Activated CD8-positive, alpha-beta memory T cell treated with anti-CD3 and anti-CD28 coated beads, Interleukin-2, amount 50 U/mL, for 1 hour (primary cell): Measurements from ENCODE around the gene CER1.

ENCODE experiments used
- DNase-seq: peaks from one replicate; pipeline ENCODE4 v3.0.0-alpha.2; 2020; ENCODE audit errors: extremely low read depth

CER1 gene, protein sequence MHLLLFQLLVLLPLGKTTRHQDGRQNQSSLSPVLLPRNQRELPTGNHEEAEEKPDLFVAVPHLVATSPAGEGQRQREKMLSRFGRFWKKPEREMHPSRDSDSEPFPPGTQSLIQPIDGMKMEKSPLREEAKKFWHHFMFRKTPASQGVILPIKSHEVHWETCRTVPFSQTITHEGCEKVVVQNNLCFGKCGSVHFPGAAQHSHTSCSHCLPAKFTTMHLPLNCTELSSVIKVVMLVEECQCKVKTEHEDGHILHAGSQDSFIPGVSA

GRCh38 chr9:14722391-14723035, at the start of gene CER1:
Gene CER1, minus strand, starts transcription at chr9:14722733. Its CDS starts 61 bp downstream, at chr9:14722672.
- no peak for DNase-seq

- DNase-seq: no peak
Observed at GRCh38 chr9:14770592-14770991, 48.1 kb upstream of the CER1 start.

DNA sequence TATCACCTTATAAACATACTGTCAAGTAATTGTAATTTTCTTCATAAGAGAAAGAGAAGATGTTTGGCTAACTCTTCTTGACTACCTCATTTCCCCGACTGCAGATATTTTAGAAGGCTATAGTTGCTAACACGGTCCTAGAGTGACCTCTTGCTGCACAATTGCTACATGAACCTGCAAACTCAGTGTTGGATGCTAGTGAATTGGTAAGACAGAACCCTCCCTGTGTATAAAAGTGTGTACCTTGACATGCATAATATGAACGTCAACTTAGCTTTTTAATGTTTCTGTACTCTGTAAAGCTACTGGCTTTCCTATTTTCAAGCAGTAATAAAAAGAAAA, 46.7 kb upstream of the CER1 start:
- no peak for DNase-seq

GRCh38 chr9:14768405-14769229, 46.1 kb upstream of the CER1 start:
- DNase-seq: no peak

DNA sequence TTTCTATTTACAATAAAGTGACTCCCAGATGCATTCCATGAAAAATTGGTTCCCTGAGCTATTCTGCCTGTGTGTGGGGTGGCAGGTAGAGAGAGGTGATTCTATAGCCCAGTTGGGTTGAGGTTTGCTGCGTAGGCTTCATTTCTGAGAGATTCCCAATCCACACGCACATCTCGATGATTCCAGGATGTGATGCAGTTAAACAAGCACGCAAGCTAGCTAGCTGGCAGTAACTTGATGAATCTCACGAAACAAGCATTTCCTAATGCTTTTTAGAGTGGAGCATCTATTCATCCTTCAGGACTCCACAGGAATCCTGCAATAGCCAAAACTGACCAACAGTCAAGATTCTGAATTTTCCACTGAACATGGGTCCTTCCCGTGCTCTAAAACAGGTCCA, 43.8 kb upstream of the CER1 start:
- no peak for DNase-seq

- DNase-seq: no peak
Observed at GRCh38 chr9:14761584-14761983, 39.1 kb upstream of the CER1 start.

GRCh38 chr9:14760060-14760459, 37.5 kb upstream of the CER1 start:
- DNase-seq: no peak

- DNase-seq: no peak
Observed at GRCh38 chr9:14756291-14756690, 33.8 kb upstream of the CER1 start.

DNA sequence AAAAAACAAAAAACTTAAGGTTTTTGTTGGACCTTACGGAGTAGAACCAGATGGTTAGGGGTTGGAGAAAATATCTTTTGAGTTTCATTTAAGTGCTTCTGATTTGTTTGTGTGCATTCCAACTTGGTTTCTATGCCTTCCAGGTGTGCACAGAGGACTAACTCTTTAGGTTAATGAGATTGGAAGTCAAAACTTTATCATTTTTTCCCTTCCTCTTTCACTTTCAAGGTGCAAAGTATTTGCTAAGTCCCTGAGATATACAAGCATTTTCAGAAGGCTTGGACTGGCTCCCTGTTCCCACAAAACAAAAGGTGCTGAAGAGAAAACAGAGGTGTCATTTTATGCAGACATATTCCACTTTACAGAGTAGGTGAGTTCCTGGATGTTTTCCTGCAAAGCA, 30.3 kb upstream of the CER1 start:
- no peak for DNase-seq

DNA sequence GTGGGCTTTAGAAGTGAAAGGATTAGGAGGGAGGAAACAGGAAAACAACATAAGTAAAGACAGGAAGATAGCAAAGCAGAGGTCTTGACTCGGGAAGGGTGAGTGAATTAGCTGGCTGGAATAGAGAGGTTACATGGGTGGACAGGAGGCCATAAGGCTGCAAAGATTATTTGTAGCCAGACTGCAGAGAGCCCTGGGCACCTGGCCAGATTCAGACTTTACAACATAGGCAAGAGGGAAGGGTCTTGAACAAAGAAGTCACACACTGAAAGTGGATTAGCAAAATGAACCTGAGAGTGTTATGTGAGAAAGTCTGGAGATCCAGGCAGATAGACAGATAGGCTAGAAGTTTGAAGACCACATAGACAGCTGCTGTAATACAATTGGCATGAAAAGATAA, 29.7 kb upstream of the CER1 start:
- no peak for DNase-seq

- no peak for DNase-seq
Observed at GRCh38 chr9:14750821-14751220, 28.3 kb upstream of the CER1 start.

DNA sequence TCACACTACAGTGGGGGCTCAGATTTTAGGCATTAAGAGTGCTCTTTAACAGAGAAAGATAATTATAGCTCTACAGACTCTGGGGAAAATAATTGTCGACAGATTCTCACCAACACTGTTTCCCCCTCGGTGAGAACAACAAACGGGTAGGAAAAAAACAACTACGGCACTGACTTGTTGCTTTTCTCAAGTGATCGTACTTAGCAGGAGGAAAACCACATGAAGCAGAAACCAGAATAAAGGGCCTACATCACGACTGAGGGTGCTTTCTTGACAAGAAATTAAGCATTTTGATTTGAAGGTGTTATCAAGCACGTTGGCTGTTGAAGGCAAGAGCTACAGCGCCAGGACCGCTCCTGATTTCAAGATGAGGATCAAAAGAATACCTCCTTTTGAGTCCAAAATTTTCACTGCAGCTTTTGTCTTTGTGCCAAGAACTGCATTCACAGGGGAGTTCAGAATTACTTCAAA, 27.2 kb upstream of the CER1 start:
- no peak for DNase-seq

GRCh38 chr9:14748373-14748772, 25.8 kb upstream of the CER1 start:
- no peak for DNase-seq

GRCh38 chr9:14747111-14747510, 24.6 kb upstream of the CER1 start:
- DNase-seq: no peak

- DNase-seq: no peak
Observed at GRCh38 chr9:14746626-14747025, 24.1 kb upstream of the CER1 start.

GRCh38 chr9:14744768-14745167, 22.2 kb upstream of the CER1 start:
- DNase-seq: no peak

GRCh38 chr9:14741369-14741768, 18.8 kb upstream of the CER1 start:
- DNase-seq: no peak

- DNase-seq: no peak
Observed at GRCh38 chr9:14733133-14733532, 10.6 kb upstream of the CER1 start.

DNA sequence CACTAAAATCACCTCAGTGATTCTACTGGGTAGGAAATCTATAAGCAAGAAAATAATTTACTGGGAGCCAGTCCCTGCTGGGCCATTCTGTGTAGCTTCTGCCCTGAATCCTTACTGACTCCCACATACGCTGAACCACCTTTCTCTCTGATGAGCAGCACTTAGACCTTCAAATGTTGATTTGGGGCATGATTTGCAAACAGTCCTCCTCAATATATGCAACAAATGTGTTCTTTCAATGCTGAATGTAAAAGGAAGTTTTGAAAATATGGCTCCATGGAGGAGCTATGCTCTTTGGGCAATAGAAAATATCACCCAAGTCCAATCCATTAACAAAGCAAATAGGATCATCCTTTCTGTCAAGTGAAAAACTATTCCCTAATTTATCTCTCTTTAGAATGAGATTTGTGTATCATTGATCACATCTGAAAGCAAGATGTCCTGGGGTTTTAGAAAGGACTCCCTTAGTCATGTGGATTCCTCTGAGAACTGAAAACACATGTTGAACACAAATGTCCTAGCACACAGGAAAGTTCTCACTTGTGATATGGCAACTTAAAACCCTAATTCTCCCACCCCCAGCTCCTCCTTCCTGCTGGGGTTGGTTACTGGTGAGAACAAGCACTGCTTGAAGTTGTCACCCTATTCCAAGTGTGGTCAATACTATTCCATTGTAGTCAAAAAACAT, 8.9 kb upstream of the CER1 start:
- no peak for DNase-seq

GRCh38 chr9:14730461-14730898, 7.9 kb upstream of the CER1 start:
- DNase-seq: no peak

DNA sequence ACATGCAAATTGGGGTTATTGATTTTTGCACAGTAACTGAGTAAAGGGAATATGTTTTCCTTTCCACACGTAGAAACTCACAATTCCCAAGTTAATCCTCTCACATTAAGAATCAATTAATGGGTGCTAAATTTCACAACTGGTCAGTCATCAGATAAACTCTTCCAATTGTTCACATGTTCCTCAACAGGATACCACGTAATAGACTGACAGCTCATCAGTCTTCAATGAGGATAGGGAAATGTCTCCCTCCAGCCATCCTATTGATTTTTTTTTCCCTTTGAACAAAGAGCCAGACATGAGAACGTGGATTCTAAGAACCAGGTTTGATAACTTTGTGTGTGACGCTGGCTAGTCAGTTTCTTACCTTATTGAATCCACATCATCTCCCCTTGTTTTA, 768 bp upstream of the CER1 start:
- DNase-seq: no peak

DNA sequence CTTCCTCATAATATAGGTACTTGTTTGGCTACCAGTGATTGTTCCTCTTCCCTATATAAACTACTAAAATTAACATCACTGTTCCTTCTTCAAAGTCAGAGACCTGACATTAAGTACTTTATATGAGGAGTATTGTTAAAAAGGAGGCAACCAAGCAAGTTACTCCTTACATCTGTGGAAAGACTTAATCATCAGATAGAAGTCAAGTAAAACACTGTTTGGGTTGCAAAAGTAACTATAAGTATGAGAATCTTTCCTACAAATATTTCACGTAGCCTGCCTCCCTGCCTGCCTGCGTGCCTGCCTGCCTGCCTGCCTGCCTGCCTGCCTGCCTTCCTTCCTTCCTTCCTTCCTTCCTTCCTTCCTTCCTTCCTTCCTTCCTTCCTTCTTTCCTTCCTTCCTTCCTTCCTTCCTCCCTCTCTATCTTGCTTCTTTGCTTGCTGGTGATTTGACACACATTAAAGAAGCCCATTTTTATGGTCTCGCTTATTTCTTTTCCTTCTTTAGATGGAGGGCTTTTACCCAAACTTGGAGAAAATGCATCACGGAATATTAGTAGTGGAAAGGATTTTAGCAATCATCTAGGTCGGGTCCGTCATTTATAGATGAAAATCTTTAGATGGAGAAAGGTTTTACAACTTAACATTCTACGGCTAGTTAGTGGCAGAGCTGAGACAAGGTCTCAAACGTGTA, 3.2 kb downstream of the CER1 start:
- DNase-seq: no peak
